Thoracic aorta (tissue), 2 donors: Measurements from ENCODE around the gene LSP1. TPM values are rescaled to one million over a fixed set of nuclear protein-coding genes. Genes with fewer than 3 reads are reported as not detected.

Experiments
- ATAC-seq: fragments of 150-250 bp; one replicate; pipeline ENCODE4 v1.8.0; 2017; ENCODE audit warnings: low read depth; ENCODE audit not compliant: insufficient number of reproducible peaks, low FRiP score
- DNase-seq: peaks from one replicate; pipeline ENCODE4 v3.0.0-alpha.2; 2020; ENCODE audit warnings: low spot score
- H3K27ac ChIP-seq, 2 donors: fragments of 200-600 bp; sonication (generic); 1 replicate in 1 of 2; 2 replicates in 1 of 2; pipeline ENCODE4 v1.5.1; 2016; ENCODE audit warnings: mild to moderate bottlenecking in 2 of 2, moderate library complexity in 2 of 2
- H3K27me3 ChIP-seq: fragments of 200-600 bp; sonication (generic); replicated peaks from 2 replicates; pipeline ENCODE4 v1.6.0; 2016; ENCODE audit warnings: mild to moderate bottlenecking; ENCODE audit not compliant: insufficient read depth
- H3K36me3 ChIP-seq: fragments of 200-600 bp; sonication (generic); one replicate; pipeline ENCODE4 v1.5.1; 2016
- H3K4me1 ChIP-seq, 2 donors: fragments of 200-600 bp; sonication (generic); 1 replicate in 1 of 2; 2 replicates in 1 of 2; pipeline versions ENCODE4 v1.5.1 to v1.6.0; 2016; ENCODE audit warnings: low read depth in 2 of 2, mild to moderate bottlenecking in 1 of 2; ENCODE audit not compliant: control insufficient read depth in 1 of 2
- H3K4me3 ChIP-seq: fragments of 200-600 bp; sonication (generic); 2 replicates; pipeline ENCODE4 v1.5.1; 2016; ENCODE audit warnings: mild to moderate bottlenecking
- H3K9me3 ChIP-seq: fragments of 200-600 bp; sonication (generic); 2 replicates; pipeline ENCODE4 v1.5.1; 2016
- CTCF ChIP-seq: fragments of 200-600 bp; sonication (generic); IDR thresholded peaks from one replicate; pipeline ENCODE4 v1.5.1; 2019; ENCODE audit warnings: antibody characterized with exemption
- total RNA-seq, 2 donors: library from RNA; depleted of rRNA; stranded (reverse); fragments of >200 nt; gene quantifications; one replicate each; pipeline versions ENCODE4 v1.1.0 to v1.2.3, GENCODE V29; 2016

The LSP1 gene
- total RNA-seq, 2 donors from 2014 or later: 23.6 to 40.5 TPM

DNA sequence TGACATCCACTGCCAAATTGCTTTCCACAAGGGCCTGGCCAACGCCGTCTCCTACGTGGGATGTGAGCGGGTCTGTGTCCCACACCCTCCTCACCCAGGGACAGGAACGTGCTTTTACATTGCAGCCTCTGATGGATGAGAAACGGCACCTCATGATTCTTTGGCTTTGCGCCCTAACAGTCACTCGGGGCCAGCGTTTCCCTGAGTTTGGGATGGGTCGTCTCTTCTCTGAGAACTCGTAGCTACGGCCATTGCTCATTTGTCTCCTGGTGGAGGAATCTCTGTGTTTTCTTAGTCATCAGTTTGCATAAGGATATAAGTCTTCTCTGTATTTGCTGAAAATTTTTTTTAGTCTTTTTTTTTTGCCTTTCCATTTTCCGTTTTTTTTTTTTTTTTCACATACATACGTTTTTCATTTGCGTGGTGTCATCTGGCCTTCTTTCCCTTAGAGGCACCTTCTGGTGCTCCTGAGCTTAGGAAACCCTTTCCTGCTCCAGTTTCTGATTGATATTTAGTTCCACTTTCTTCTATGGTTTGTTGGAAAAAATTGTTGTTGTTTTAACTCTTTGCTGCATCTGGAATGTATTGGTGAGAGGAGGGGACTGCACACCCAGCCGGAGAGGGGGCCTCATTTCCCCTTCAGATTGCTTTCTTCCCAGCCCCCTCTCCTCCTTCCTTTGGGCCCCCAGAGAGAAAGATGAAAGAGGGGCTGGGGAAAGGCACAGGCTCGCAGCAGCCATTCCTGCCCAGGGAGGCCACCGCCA, 78.6 kb downstream of the LSP1 start:
- H3K36me3 ChIP-seq: no peaks in the 10 kb centered on the region
- H3K4me3 ChIP-seq: no peak overlapping the region
- ATAC-seq (no peak), DNase-seq (no peak)
- no peak overlapping the region for H3K27ac ChIP-seq
- H3K9me3 ChIP-seq: no peaks in the 10 kb centered on the region
- TF ChIP-seq CTCF: no peak
- peaks cover 0 to 9% of the 10 kb centered on the region in 2 donors for H3K4me1 ChIP-seq
- no peaks in the 10 kb centered on the region for H3K27me3 ChIP-seq

DNA sequence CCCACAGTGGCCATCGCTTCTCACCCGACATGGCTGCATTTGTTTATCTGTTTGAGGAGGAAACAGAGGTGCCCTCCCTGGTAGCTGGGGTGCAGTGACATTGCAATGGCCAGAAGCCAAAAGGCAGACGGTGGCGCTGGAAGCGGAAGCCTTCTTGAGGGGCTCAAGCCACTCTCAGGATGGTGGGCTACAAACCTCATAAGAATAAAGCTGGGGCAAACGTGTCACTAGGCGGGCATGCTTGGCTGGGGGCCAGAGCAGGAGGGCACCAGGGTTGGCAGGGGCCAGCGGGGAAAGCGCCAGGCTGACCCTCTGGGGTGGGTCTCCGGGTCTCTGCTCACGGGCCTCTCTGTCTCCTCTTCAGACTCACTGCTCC, 79.2 kb downstream of the LSP1 start:
- no peak for TF ChIP-seq CTCF
- Histone ChIP-seq H3K27ac (no peak overlapping the region), H3K4me1 (peaks cover 0 to 9% of the 10 kb centered on the region in 2 donors), H3K36me3 (no peaks in the 10 kb centered on the region), H3K27me3 (no peaks in the 10 kb centered on the region), H3K9me3 (no peaks in the 10 kb centered on the region), H3K4me3 (no peak overlapping the region)
- no peak for ATAC-seq
- DNase-seq: no peak

DNA sequence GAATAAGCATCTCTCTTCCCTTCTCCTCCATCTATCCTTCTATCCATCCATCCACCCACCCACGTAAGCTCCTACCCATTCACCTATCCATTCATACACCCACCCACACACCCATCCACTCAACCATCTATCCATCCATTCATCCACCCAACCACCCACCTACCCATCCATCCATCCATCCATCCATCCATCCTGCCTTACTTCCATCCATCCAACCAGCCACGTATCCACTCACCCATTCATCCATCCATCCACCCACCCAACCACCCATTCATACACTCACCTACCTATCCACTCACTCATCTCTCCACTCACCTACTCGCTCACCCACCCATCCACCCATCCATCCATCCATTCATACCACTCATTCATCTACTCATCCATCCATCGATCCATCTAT, 79.8 kb downstream of the LSP1 start:
- TF ChIP-seq CTCF: no peak
- Histone ChIP-seq H3K4me1 (peaks cover 0 to 9% of the 10 kb centered on the region in 2 donors), H3K36me3 (no peaks in the 10 kb centered on the region), H3K9me3 (no peaks in the 10 kb centered on the region), H3K4me3 (no peak overlapping the region), H3K27ac (no peak overlapping the region), H3K27me3 (no peaks in the 10 kb centered on the region)
- ATAC-seq (no peak), DNase-seq (no peak)

- no peak overlapping the region for H3K4me3 ChIP-seq
- H3K9me3 ChIP-seq: no peaks in the 10 kb centered on the region
- no peak for ATAC-seq
- H3K4me1 ChIP-seq: peaks cover 0 to 9% of the 10 kb centered on the region in 2 donors
- H3K27ac ChIP-seq: no peak overlapping the region
- no peak for DNase-seq
- no peak for TF ChIP-seq CTCF
- H3K27me3 ChIP-seq: no peaks in the 10 kb centered on the region
- H3K36me3 ChIP-seq: no peaks in the 10 kb centered on the region
Observed at GRCh38 chr11:1933416-1934334, 80.8 kb downstream of the LSP1 start.
